H1 (cell line): Measurements from ENCODE around the gene ZNF30. TPM values are rescaled to one million over a fixed set of nuclear protein-coding genes. Genes with fewer than 3 reads are reported as not detected.

ENCODE experiments used
- CTCF ChIA-PET: fragments of 300-600 bp; sonication (Branson Sonifier 250); formaldehyde crosslinking; loops from one replicate; lab custom pipeline; 2021; ENCODE audit not compliant: partially characterized antibody; lab: Charles Lee
- POLR2A ChIA-PET: fragments of 300-600 bp; sonication (Branson Sonifier 250); formaldehyde crosslinking; loops from one replicate; lab custom pipeline; 2021; ENCODE audit warnings: inconsistent platforms; ENCODE audit not compliant: partially characterized antibody; lab: Charles Lee
- DNase-seq, 2 experiments: peaks; one replicate each; pipeline versions ENCODE4 v3.0.0 to v3.0.0-alpha.2; 2010 to 2022; ENCODE audit warnings: low spot score in 2 of 2, low read depth in 1 of 2, mixed read lengths in 1 of 2
- FAIRE-seq: peaks from 2 replicates; lab custom pipeline; 2011; peaks lifted over from hg19 to GRCh38; lab: Jason Lieb, UNC
- H2AFZ ChIP-seq: 2 replicates; pipeline ENCODE4 v1.8.1; 2012; ENCODE audit warnings: low read length, inconsistent platforms
- H2AK5ac ChIP-seq: 2 replicates; pipeline ENCODE4 v1.6.1; 2013; ENCODE audit warnings: low read depth, low read length
- H2BK120ac ChIP-seq: replicated peaks from 2 replicates; pipeline ENCODE3; 2013; ENCODE audit warnings: low read depth, low read length, inconsistent platforms
- H2BK12ac ChIP-seq: 2 replicates; pipeline ENCODE4 v1.6.1; 2013; ENCODE audit warnings: low read depth, low read length
- H2BK15ac ChIP-seq: 2 replicates; pipeline ENCODE4 v1.6.1; 2013; ENCODE audit warnings: low read length
- H2BK20ac ChIP-seq: 2 replicates; pipeline ENCODE4 v1.6.1; 2013; ENCODE audit warnings: low read length
- H2BK5ac ChIP-seq: 2 replicates; pipeline ENCODE4 v1.6.1; 2013; ENCODE audit warnings: low read depth, low read length
- H3K14ac ChIP-seq: 2 replicates; pipeline ENCODE4 v1.6.1; 2013; ENCODE audit warnings: inconsistent platforms; ENCODE audit not compliant: insufficient read length
- H3K18ac ChIP-seq: 2 replicates; pipeline ENCODE4 v1.6.1; 2013; ENCODE audit warnings: low read length; ENCODE audit errors: extremely low read depth
- H3K23ac ChIP-seq: 2 replicates; pipeline ENCODE4 v1.6.1; 2013; ENCODE audit warnings: inconsistent platforms; ENCODE audit not compliant: insufficient read length
- H3K23me2 ChIP-seq: 2 replicates; pipeline ENCODE4 v1.6.1; 2013; ENCODE audit warnings: low read depth, low read length
- H3K27ac ChIP-seq: 2 replicates; pipeline ENCODE4 v1.6.1; 2011; ENCODE audit warnings: low read depth, low read length, inconsistent platforms
- H3K27me3 ChIP-seq, 4 experiments: replicated peaks in 1 of 4; 1 replicate in 1 of 4; 2 replicates in 3 of 4; pipeline versions ENCODE4 v1.6.1 to v1.8.1; 2011 to 2013; ENCODE audit warnings: low read length in 3 of 4, mild to moderate bottlenecking in 3 of 4, inconsistent platforms in 2 of 4, mixed read lengths in 2 of 4, moderate library complexity in 1 of 4; ENCODE audit not compliant: control insufficient read depth in 3 of 4, insufficient read depth in 3 of 4; ENCODE audit errors: extremely low read depth in 1 of 4
- H3K36me3 ChIP-seq, 4 experiments: 2 replicates each; pipeline versions ENCODE4 v1.6.1 to v1.8.1; 2011 to 2013; ENCODE audit warnings: mild to moderate bottlenecking in 4 of 4, low read length in 3 of 4, moderate library complexity in 2 of 4, control low read depth in 1 of 4, inconsistent platforms in 1 of 4; ENCODE audit not compliant: insufficient read depth in 4 of 4, control insufficient read depth in 2 of 4
- H3K4ac ChIP-seq: replicated peaks from 2 replicates; pipeline ENCODE3; 2013; ENCODE audit warnings: low read length, low read depth, mixed read lengths, inconsistent platforms; ENCODE audit not compliant: insufficient read length
- H3K4me1 ChIP-seq, 4 experiments: replicated peaks in 1 of 4; 1 replicate in 1 of 4; 2 replicates in 3 of 4; pipeline versions ENCODE4 v1.6.1 to v1.8.1; 2011 to 2013; ENCODE audit warnings: low read length in 3 of 4, inconsistent platforms in 2 of 4, mixed read lengths in 1 of 4; ENCODE audit not compliant: insufficient read depth in 4 of 4, control insufficient read depth in 3 of 4
- H3K4me2 ChIP-seq, 2 experiments: 2 replicates each; pipeline versions ENCODE4 v1.6.1 to v1.8.1; 2011 to 2013; ENCODE audit warnings: low read depth in 2 of 2, low read length in 2 of 2, control low read depth in 1 of 2, inconsistent platforms in 1 of 2, mild to moderate bottlenecking in 1 of 2; ENCODE audit not compliant: insufficient read depth in 1 of 2
- H3K4me3 ChIP-seq, 4 experiments: fragments of 200-600, 300-600 bp in 1 of 4; sonication (generic), shearing (Covaris generic), sonication (Bioruptor Twin) in 1 of 4; 2 replicates each; pipeline versions ENCODE4 v1.5.1 to v1.8.1; 2011 to 2016; ENCODE audit warnings: low read length in 4 of 4, low read depth in 3 of 4, control low read depth in 2 of 4, inconsistent platforms in 2 of 4, mild to moderate bottlenecking in 2 of 4, mixed read lengths in 1 of 4, moderate library complexity in 1 of 4; ENCODE audit not compliant: insufficient read depth in 2 of 4; ENCODE audit errors: extremely low read depth in 1 of 4
- H3K56ac ChIP-seq: replicated peaks from 2 replicates; pipeline ENCODE3; 2013; ENCODE audit warnings: low read depth, mild to moderate bottlenecking, mixed read lengths, low read length, inconsistent platforms; ENCODE audit not compliant: insufficient read length
- H3K79me1 ChIP-seq: 2 replicates; pipeline ENCODE4 v1.6.1; 2013; ENCODE audit warnings: low read depth, low read length, control low read depth
- H3K79me2 ChIP-seq, 2 experiments: 2 replicates each; pipeline versions ENCODE4 v1.6.1 to v1.8.1; 2012 to 2013; ENCODE audit warnings: low read length in 2 of 2, mild to moderate bottlenecking in 2 of 2, inconsistent platforms in 1 of 2; ENCODE audit not compliant: insufficient read depth in 2 of 2, control insufficient read depth in 1 of 2
- H3K9ac ChIP-seq, 4 experiments: replicated peaks in 1 of 4; 1 replicate in 1 of 4; 2 replicates in 3 of 4; pipeline versions ENCODE4 v1.6.1 to v1.8.1; 2011 to 2013; ENCODE audit warnings: low read depth in 3 of 4, low read length in 3 of 4, control low read depth in 2 of 4, mild to moderate bottlenecking in 2 of 4, moderate library complexity in 2 of 4, inconsistent platforms in 1 of 4; ENCODE audit errors: extremely low read depth in 1 of 4
- H3K9me3 ChIP-seq, 2 experiments: 2 replicates each; pipeline versions ENCODE4 v1.6.1 to v1.8.1; 2012 to 2013; ENCODE audit warnings: mild to moderate bottlenecking in 2 of 2, moderate library complexity in 2 of 2, control low read depth in 1 of 2, inconsistent platforms in 1 of 2, low read depth in 1 of 2, low read length in 1 of 2, mixed read lengths in 1 of 2; ENCODE audit not compliant: insufficient read depth in 2 of 2
- H4K20me1 ChIP-seq, 2 experiments: replicated peaks in 1 of 2; 2 replicates each; pipeline versions ENCODE3 to v1.8.1; 2011 to 2013; ENCODE audit warnings: inconsistent platforms in 2 of 2, low read length in 2 of 2, mild to moderate bottlenecking in 1 of 2; ENCODE audit not compliant: insufficient read depth in 2 of 2, control insufficient read depth in 1 of 2
- H4K5ac ChIP-seq: 2 replicates; pipeline ENCODE4 v1.6.1; 2013; ENCODE audit warnings: low read length, low read depth, mixed read lengths, inconsistent platforms; ENCODE audit not compliant: insufficient read length
- H4K8ac ChIP-seq: 2 replicates; pipeline ENCODE4 v1.8.0; 2013; ENCODE audit warnings: mild to moderate bottlenecking, moderate library complexity, low read length, inconsistent platforms; ENCODE audit not compliant: insufficient read depth; ENCODE audit errors: extremely low read depth
- H4K91ac ChIP-seq: replicated peaks from 2 replicates; pipeline ENCODE3; 2013; ENCODE audit warnings: low read length, mixed read lengths, inconsistent platforms; ENCODE audit not compliant: insufficient read length
- CBX8 ChIP-seq: fragments of 300-800, 300-1000 bp; sonication (generic); IDR thresholded peaks from 2 replicates; pipeline ENCODE4 v1.7.1; 2016; ENCODE audit warnings: low read depth, low read length, borderline replicate concordance
- CTBP2 ChIP-seq: IDR thresholded peaks from 2 replicates; pipeline ENCODE4 v1.7.0; 2011; ENCODE audit warnings: borderline replicate concordance, mild to moderate bottlenecking, moderate library complexity, mixed read lengths, low read length; ENCODE audit not compliant: insufficient read depth, insufficient read length
- POLR2A ChIP-seq, 2 experiments: IDR thresholded peaks; 1 replicate in 1 of 2; 2 replicates in 1 of 2; pipeline ENCODE4 v1.6.1; 2011; ENCODE audit warnings: low read depth in 2 of 2, low read length in 2 of 2, mild to moderate bottlenecking in 2 of 2; ENCODE audit errors: control extremely low read depth in 1 of 2
- POU5F1 ChIP-seq: IDR thresholded peaks from 2 replicates; pipeline ENCODE4 v1.6.1; 2011; ENCODE audit warnings: low read depth, mild to moderate bottlenecking, low read length, moderate library complexity
- ZNF274 ChIP-seq: IDR thresholded peaks from 2 replicates; pipeline ENCODE4 v1.7.0; 2012; ENCODE audit warnings: low read length, borderline replicate concordance; ENCODE audit errors: extremely low read depth
- WGBS, 2 experiments: shearing (Covaris generic) in 1 of 2; methylation state at CpG; one replicate each; pipeline versions ENCODE4 v1.1.6 to v1.1.7; 2013 to 2015; ENCODE audit warnings: low lambda C conversion rate in 2 of 2, mixed read lengths in 2 of 2, inconsistent platforms in 1 of 2, low coverage in 1 of 2, missing lambda C conversion rate in 1 of 2; ENCODE audit not compliant: insufficient replicate concordance in 2 of 2, insufficient coverage in 1 of 2, insufficient read length in 1 of 2; ENCODE audit errors: extremely low coverage in 1 of 2, missing lambda C conversion rate in 1 of 2; 5-methylcytosine and 5-hydroxymethylcytosine counted together
- polyA plus RNA-seq, 7 experiments: library from polyadenylated mRNA; depleted of rRNA in 3 of 7; stranded (reverse) in 5 of 7; unstranded in 2 of 7; fragments of >200 nt in 5 of 7; fragments of 200-250 nt in 2 of 7; gene quantifications; 1 replicate in 5 of 7; 2 replicates in 1 of 7; 4 replicates in 1 of 7; pipeline versions ENCODE4 v1.2.1 to v1.2.3, GENCODE V29; 2011 to 2013; ENCODE audit warnings: missing spikeins in 2 of 7, mixed read lengths in 2 of 7
- total RNA-seq: library from RNA; stranded (reverse); fragmentation: NEBNext Ultra II Directional; extraction: Animal tissue kit (Norgen Biotek cat#: 25700); gene quantifications from 2 replicates; pipeline ENCODE4 v1.2.1, GENCODE V29; 2021

ZNF30 gene
- total and polyA plus RNA-seq, 2 of the 8 experiments (the other 6 are each of a cell fraction or from before 2014, with no cell fraction given): 2.0 to 4.7 TPM

DNA sequence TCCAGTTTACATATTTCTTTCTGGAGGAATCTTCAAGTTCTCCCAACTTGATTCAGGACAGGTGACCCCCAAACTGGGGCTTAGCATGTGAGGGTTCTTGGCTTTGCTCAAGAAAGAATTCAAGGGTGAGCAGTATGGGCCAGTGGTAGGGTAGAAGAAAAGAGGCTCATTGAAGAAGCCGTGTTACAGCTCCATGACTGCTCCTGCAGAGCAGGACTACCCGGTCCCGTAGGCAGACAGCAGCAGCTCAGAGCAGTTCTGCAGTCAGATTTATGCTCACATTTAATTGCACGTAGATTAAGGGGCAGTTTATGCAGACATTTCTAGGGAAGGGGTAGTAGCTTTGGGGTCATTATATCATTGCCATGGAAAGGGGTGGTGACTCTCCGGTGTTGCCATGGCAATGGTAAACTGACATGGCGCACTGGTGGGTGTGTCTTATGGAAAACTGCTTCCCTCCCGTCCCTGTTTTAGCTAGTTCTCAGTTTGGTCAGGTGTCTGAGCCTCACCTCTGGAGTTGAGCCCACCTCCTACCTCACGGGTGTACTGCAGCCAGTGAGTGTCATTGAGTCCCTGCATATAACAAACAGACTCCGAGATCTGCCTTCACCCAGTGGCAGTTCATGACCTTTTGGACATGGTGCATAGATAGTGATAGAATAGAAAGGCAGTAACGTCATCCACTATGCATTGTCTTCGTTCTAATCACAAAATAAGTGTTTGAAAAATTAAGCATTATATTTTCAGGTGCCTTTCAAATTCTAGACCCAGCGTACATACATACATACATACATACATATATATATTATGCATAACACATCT is 53.3 kb downstream of the ZNF30 start:
- Histone ChIP-seq H3K4me1 (no peaks in the 10 kb centered on the region; a peak in 1 of 7 replicates), H2BK120ac (no peak overlapping the region), H2AK5ac (no peak overlapping the region), H4K5ac (no peak overlapping the region)
- no peak for TF ChIP-seq ZNF274
- TF ChIP-seq CBX8: no peak
- no peak for TF ChIP-seq CTBP2
- TF ChIP-seq POU5F1: no peak
- TF ChIP-seq POLR2A (IDR thresholded peaks at IDR 0.05; ENCODE audit: control extremely low read depth in 1 of 2, low read depth in 2 of 2, low read length in 2 of 2): no peak
- TF ChIP-seq, all 59 proteins: peak for 0
- Histone ChIP-seq H3K9me3 (no peaks in the 10 kb centered on the region), H4K91ac (no peak overlapping the region), H3K4ac (no peak overlapping the region), H3K4me3 (no peak overlapping the region), H3K27ac (no peak overlapping the region), H2BK20ac (no peak overlapping the region), H3K23ac (no peak overlapping the region), H3K79me1 (no peaks in the 10 kb centered on the region), H2BK15ac (no peak overlapping the region), H4K8ac (no peak overlapping the region), H3K79me2 (no peaks in the 10 kb centered on the region), H3K56ac (no peak overlapping the region), H2BK12ac (no peak overlapping the region), H3K23me2 (no peaks in the 10 kb centered on the region), H3K27me3 (no peaks in the 10 kb centered on the region), H3K4me2 (no peak overlapping the region), H2BK5ac (no peak overlapping the region), H2AFZ (no peak overlapping the region), H4K20me1 (no peaks in the 10 kb centered on the region), H3K18ac (no peak overlapping the region), H3K9ac (no peak overlapping the region), H3K36me3 (no peaks in the 10 kb centered on the region), H3K14ac (no peak overlapping the region)
- WGBS, 2 experiments: 88% methylated on average over 12 of the region's 12 CpGs; no CpG with 5 or more reads in 1 of the 2 experiments
- DNase-seq: no peak
- FAIRE-seq: no peak
- ChIA-PET POLR2A (interaction anchor here (1.5 to 2.0 kb wide), 2 partner anchors 17 to 19 kb away, joined by 5 to 8 read pairs; no protein-coding TSS in a partner anchor), CTCF (interaction anchor here (0.9 to 15.1 kb wide), 8 partner anchors 22 to 154 kb away, joined by 3 to 174 read pairs (median 4); partner anchors contain the start of gene LGI4)
